ENCODE results near the gene RAB22A.

DNA sequence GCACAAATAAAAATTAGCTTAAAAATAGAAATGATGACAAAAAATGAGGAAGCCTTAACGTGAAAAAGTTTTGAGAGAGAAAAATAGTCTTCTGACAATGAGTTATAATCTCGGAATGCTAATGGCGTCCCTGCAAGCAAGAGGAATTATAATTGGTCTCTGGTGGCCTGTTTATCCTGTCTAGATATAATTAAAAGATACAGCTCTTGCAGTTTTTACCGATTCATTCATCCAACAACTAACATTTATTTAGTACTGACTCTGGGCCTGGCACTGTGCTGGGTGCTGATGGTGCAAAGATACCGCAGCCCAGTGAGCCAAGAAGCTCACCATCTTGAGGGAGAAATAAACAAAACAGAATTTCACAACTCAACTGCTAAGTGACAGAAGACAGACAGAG is 49.5 kb upstream of the RAB22A start:
- TF ChIP-seq CTCF (IDR thresholded peaks at IDR 0.05): no peak
- no peak for TF ChIP-seq POLR2A (IDR thresholded peaks at IDR 0.05)
